Activated CD8-positive, alpha-beta memory T cell treated with anti-CD3 and anti-CD28 coated beads for 4 hours (primary cell): Measurements from ENCODE around the gene PLSCR3.

Experiments
- DNase-seq, 2 donors: peaks; one replicate each; pipeline ENCODE4 v3.0.0-alpha.2; 2020; ENCODE audit warnings: low read depth in 2 of 2

Gene PLSCR3

GRCh38 chr17:7394452-7395191 is at the start of gene PLSCR3:
Gene PLSCR3, minus strand, starts transcription at chr17:7394525. Its CDS starts 415 bp downstream, at chr17:7394110.
- DNase-seq: peak; percentile 46 to 64

- DNase-seq: no peak
These were observed 49.5 kb upstream of the PLSCR3 start for GRCh38 chr17:7443499-7444485.

- no peak for DNase-seq
These were observed 47.8 kb upstream of the PLSCR3 start for GRCh38 chr17:7442142-7442541.

DNA sequence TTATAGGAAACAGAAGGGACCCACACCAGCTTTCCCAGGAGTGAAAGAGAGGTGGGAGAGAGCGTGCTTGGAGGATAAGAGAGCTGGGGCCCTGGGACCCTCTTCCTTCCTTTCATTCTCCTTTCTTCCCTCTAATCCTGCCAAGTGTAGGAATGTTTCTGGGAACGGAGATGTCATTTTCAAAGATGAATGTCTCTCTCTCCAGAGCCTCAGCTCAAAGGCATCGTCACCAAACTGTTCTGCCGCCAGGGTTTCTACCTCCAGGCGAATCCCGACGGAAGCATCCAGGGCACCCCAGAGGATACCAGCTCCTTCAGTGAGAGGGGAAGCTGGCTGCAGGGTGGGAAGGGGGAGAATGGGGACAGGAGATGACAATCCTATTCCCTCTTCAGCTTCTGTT is 46.9 kb upstream of the PLSCR3 start:
- DNase-seq: no peak

DNA sequence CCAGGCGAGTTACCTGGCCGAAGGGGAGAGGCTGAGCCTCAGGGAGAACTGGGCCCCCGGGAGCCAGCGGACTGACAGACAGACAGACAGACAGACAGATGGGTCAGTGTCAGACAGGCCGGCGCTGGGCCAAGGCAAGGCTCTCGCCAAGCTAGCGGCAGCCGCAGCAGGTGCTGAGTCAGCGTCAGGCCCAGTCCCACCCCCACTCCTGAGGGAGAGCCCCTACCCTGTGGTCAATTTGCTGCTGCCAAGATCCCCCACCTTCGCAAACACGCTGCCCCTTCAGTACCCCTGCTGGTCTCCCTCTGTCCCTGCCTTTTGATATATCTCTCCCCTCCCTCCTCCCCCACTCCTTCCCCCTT is 46.5 kb upstream of the PLSCR3 start:
- DNase-seq: no peak

- DNase-seq: no peak
These were observed 45.9 kb upstream of the PLSCR3 start for GRCh38 chr17:7440113-7440833.

DNA sequence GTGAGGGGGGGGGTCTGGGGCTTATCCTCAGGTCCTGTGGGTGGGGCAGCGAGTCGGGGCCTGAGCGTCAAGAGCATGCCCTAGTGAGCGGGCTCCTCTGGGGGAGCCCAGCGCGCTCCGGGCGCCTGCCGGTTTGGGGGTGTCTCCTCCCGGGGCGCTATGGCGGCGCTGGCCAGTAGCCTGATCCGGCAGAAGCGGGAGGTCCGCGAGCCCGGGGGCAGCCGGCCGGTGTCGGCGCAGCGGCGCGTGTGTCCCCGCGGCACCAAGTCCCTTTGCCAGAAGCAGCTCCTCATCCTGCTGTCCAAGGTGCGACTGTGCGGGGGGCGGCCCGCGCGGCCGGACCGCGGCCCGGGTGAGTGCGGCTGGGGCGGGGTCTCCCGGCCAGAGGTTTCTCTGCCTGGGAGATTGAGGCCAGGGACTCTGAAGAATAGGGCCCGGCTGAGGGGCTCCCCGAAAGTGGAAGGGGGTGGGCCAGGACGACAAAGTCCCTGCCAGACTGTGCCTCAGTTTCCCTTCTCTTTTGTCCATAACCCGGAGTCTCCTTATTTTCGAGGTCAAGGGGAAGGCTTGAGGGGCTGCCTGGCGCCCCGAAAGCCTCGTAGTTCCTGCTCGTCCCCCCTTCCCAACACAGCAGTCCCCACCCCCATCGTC is 45.3 kb upstream of the PLSCR3 start, which contains the start of gene FGF11:
Gene FGF11, plus strand, starts transcription at position 51 of the 651 bp plus-strand sequence. Its CDS starts 109 bp downstream, at position 160.
- no peak for DNase-seq

- no peak for DNase-seq
These were observed 44.5 kb upstream of the PLSCR3 start for GRCh38 chr17:7438656-7439460.

- DNase-seq: peak; percentile 16 to 33
These were observed 43.8 kb upstream of the PLSCR3 start for GRCh38 chr17:7437950-7438614.

GRCh38 chr17:7437369-7437863 is 43.1 kb upstream of the PLSCR3 start:
- DNase-seq: no peak

- DNase-seq: peak; percentile 59 to 61
These were observed 42.4 kb upstream of the PLSCR3 start for GRCh38 chr17:7436556-7437368.

- peak in 1 of 2 donors; percentile 30 for DNase-seq
These were observed 41.6 kb upstream of the PLSCR3 start for GRCh38 chr17:7435676-7436555.

GRCh38 chr17:7432296-7432695 is 38.0 kb upstream of the PLSCR3 start:
- no peak for DNase-seq

DNA sequence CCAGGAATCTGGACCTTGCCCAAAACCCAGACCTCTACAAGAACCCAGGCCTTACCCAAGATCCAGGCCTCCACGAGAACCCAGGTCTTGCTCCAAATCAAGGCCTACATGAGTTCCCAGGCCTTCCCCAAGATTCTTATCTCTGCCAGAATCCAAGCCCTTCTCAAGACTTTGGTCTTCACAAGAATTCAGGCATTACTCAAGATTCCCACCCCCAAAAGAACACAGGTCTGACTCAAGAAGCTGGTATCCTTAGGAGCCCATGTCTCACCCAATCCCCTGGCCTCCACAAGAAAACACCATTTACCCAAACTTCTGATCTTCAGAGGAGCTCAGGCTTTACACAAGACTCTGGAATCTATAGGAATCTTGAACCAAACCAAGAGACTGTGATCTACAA is 36.9 kb upstream of the PLSCR3 start:
- no peak for DNase-seq

GRCh38 chr17:7429722-7430121 is 35.4 kb upstream of the PLSCR3 start:
- no peak for DNase-seq

DNA sequence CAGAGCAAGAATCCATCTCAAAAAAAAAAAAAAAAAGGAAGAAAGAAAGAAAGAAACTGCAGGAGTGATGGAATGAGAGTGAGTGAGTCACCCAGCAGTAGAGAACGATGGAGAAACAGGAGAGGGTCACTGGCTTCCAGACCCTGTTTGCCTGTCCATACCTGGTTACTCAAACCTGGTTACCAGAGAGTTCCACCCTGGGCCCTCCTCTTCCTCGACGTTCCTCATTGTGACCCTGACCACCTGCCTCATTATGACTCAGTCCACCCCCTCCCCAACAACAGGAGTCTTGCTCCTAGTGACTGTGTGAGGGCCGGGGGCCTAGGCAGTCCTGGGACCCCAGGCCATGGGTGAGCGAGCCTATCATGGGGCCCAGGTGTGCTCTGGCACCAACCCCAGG is 34.2 kb upstream of the PLSCR3 start, which contains the start of gene SPEM3:
Gene SPEM3, plus strand, starts transcription at position 301 of the 400 bp plus-strand sequence. Its CDS starts 46 bp downstream, at position 347.
- no peak for DNase-seq

DNA sequence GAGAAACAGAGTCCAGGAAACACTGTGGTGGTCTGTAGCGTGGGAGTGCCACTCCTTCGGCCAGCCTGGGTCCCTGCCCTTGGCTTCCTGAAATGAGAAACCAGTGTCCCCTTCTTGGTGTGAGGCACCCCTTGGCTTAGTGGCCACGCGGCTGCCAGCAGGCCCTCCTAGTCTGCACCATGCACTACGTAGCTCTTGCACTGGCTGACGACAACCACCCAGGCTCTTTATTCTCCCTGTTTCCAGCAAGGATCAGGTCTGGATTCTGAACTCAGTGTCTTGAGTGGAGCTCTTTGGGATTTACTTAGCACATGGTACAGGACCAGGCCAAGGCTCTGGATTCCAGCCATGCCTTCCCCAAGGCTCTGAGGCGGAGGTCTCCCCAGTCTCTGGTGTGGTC is 33.2 kb upstream of the PLSCR3 start:
- DNase-seq: no peak
